WTC11 (cell line): ENCODE data around the gene BCL2L11. TPM values are rescaled to one million over a fixed set of nuclear protein-coding genes. Genes with fewer than 3 reads are reported as not detected.

Experiments used
- ATAC-seq: fragments of 200-7000 bp; cut with Tn5 transposase; 2 replicates; pipeline ENCODE4 v1.10.0; 2021; ENCODE audit warnings: mild to moderate bottlenecking, moderate library complexity
- CTCF ChIA-PET: fragments of 300-600 bp; sonication (Branson Sonifier 250); formaldehyde crosslinking; loops from one replicate; lab custom pipeline; 2021; ENCODE audit warnings: antibody characterized with exemption; lab: Charles Lee
- POLR2A ChIA-PET: fragments of 350-600 bp; sonication (Branson Sonifier 250); formaldehyde crosslinking; loops from one replicate; lab custom pipeline; 2021; ENCODE audit warnings: antibody characterized with exemption; lab: Charles Lee
- DNase-seq: peaks from one replicate; pipeline ENCODE4 v3.0.0; 2021; ENCODE audit warnings: low spot score
- H3K27ac Mint-ChIP-seq: 2 replicates; pipeline ENCODE4 v1.8.0; 2021; ENCODE audit warnings: mixed read lengths
- H3K27me3 Mint-ChIP-seq: 2 replicates; pipeline ENCODE4 v1.8.0; 2021; ENCODE audit warnings: low read depth, mild to moderate bottlenecking, moderate library complexity, mixed read lengths
- H3K36me3 Mint-ChIP-seq: 2 replicates; pipeline ENCODE4 v1.8.0; 2021; ENCODE audit warnings: mixed read lengths
- H3K4me1 Mint-ChIP-seq: 2 replicates; pipeline ENCODE4 v1.8.0; 2022; ENCODE audit warnings: mixed read lengths
- H3K4me3 Mint-ChIP-seq: 2 replicates; pipeline ENCODE4 v1.8.0; 2021; ENCODE audit warnings: mild to moderate bottlenecking, moderate library complexity, mixed read lengths
- H3K9me3 Mint-ChIP-seq: 2 replicates; pipeline ENCODE4 v1.8.0; 2021; ENCODE audit warnings: mixed read lengths
- ATF1 ChIP-seq: sonication (generic); formaldehyde crosslinking; IDR thresholded peaks from 2 replicates; pipeline ENCODE4 v1.8.1; 2023; ENCODE audit warnings: mild to moderate bottlenecking, moderate library complexity, missing genetic modification reagents
- FOXJ3 ChIP-seq: sonication (generic); formaldehyde crosslinking; IDR thresholded peaks from 2 replicates; pipeline ENCODE4 v1.9.0; 2021; ENCODE audit warnings: missing genetic modification reagents, mild to moderate bottlenecking, borderline replicate concordance
- FOXP1 ChIP-seq: sonication (generic); formaldehyde crosslinking; IDR thresholded peaks from 2 replicates; pipeline ENCODE4 v1.8.0; 2022; ENCODE audit warnings: missing genetic modification reagents, mild to moderate bottlenecking, moderate library complexity, borderline replicate concordance
- GABPB1 ChIP-seq: sonication (generic); formaldehyde crosslinking; IDR thresholded peaks from 2 replicates; pipeline ENCODE4 v1.8.1; 2023; ENCODE audit warnings: mild to moderate bottlenecking, missing genetic modification reagents
- JAZF1 ChIP-seq: fragments of 250-450 bp; sonication (Bioruptor Pico); IDR thresholded peaks from 2 replicates; pipeline ENCODE4 v1.9.0; 2021; ENCODE audit warnings: moderate library complexity, mild to moderate bottlenecking, inconsistent platforms
- MYBL2 ChIP-seq: sonication (generic); formaldehyde crosslinking; IDR thresholded peaks from 2 replicates; pipeline ENCODE4 v1.8.1; 2023; ENCODE audit warnings: mild to moderate bottlenecking, moderate library complexity, missing genetic modification reagents
- NR2C2 ChIP-seq: sonication (generic); formaldehyde crosslinking; IDR thresholded peaks from 2 replicates; pipeline ENCODE4 v1.8.0; 2022; ENCODE audit warnings: mild to moderate bottlenecking, missing genetic modification reagents
- NR3C1 ChIP-seq: sonication (generic); formaldehyde crosslinking; conservative IDR thresholded peaks from 2 replicates; pipeline ENCODE4 v1.8.1; 2023; ENCODE audit warnings: low read depth, mild to moderate bottlenecking, missing genetic modification reagents
- OVOL2 ChIP-seq: fragments of 250-450 bp; sonication (Bioruptor Pico); IDR thresholded peaks from 2 replicates; pipeline ENCODE4 v1.9.0; 2021; ENCODE audit warnings: mild to moderate bottlenecking, borderline replicate concordance
- PRRX2 ChIP-seq: fragments of 250-450 bp; sonication (Bioruptor Pico); IDR thresholded peaks from 2 replicates; pipeline ENCODE4 v1.8.0; 2021; ENCODE audit warnings: mild to moderate bottlenecking
- SMAD4 ChIP-seq: sonication (generic); formaldehyde crosslinking; IDR thresholded peaks from 2 replicates; pipeline ENCODE4 v1.8.0; 2022; ENCODE audit warnings: mild to moderate bottlenecking, missing genetic modification reagents
- TCF7 ChIP-seq: sonication (generic); formaldehyde crosslinking; IDR thresholded peaks from 2 replicates; pipeline ENCODE4 v1.8.0; 2022; ENCODE audit warnings: mild to moderate bottlenecking, low read depth, missing genetic modification reagents, moderate library complexity
- ZNF671 ChIP-seq: fragments of 250-450 bp; sonication (Bioruptor Pico); IDR thresholded peaks from 2 replicates; pipeline ENCODE4 v1.8.0; 2021; ENCODE audit warnings: mild to moderate bottlenecking
- total RNA-seq: library from RNA; stranded (reverse); gene quantifications from 3 replicates; pipeline ENCODE4 v1.2.3, GENCODE V29; 2021
- TF ChIP-seq, protein P1 (sequence below): fragments of 250-450 bp; sonication (Bioruptor Pico); IDR thresholded peaks from 2 replicates; pipeline ENCODE4 v1.9.0; 2021; ENCODE audit warnings: mild to moderate bottlenecking
- TF ChIP-seq, protein P2 (sequence below): sonication (generic); formaldehyde crosslinking; conservative IDR thresholded peaks from 2 replicates; pipeline ENCODE4 v1.8.1; 2023; ENCODE audit warnings: mild to moderate bottlenecking, low read depth, missing genetic modification reagents, moderate library complexity
- TF ChIP-seq, protein P3 (sequence below): fragments of 250-450 bp; sonication (Bioruptor Pico); IDR thresholded peaks from 2 replicates; pipeline ENCODE4 v1.9.0; 2021; ENCODE audit warnings: mild to moderate bottlenecking, borderline replicate concordance
- TF ChIP-seq, protein P4 (sequence below): sonication (generic); formaldehyde crosslinking; IDR thresholded peaks from 2 replicates; pipeline ENCODE4 v1.8.1; 2022; ENCODE audit warnings: mild to moderate bottlenecking, missing genetic modification reagents, moderate library complexity, borderline replicate concordance
- TF ChIP-seq, protein P5 (sequence below): sonication (generic); formaldehyde crosslinking; IDR thresholded peaks from 2 replicates; pipeline ENCODE4 v1.8.0; 2022; ENCODE audit warnings: mild to moderate bottlenecking, missing genetic modification reagents
- TF ChIP-seq, protein P6 (sequence below): sonication (generic); formaldehyde crosslinking; IDR thresholded peaks from 2 replicates; pipeline ENCODE4 v1.8.1; 2023; ENCODE audit warnings: mild to moderate bottlenecking, missing genetic modification reagents, moderate library complexity
- TF ChIP-seq, protein P7 (sequence below): fragments of 200-600 bp; IDR thresholded peaks from 2 replicates; pipeline ENCODE4 v1.8.0; 2022; ENCODE audit warnings: antibody characterized with exemption

The BCL2L11 gene
- total RNA-seq, 1 experiment from 2014 or later = 19.3 TPM

DNA sequence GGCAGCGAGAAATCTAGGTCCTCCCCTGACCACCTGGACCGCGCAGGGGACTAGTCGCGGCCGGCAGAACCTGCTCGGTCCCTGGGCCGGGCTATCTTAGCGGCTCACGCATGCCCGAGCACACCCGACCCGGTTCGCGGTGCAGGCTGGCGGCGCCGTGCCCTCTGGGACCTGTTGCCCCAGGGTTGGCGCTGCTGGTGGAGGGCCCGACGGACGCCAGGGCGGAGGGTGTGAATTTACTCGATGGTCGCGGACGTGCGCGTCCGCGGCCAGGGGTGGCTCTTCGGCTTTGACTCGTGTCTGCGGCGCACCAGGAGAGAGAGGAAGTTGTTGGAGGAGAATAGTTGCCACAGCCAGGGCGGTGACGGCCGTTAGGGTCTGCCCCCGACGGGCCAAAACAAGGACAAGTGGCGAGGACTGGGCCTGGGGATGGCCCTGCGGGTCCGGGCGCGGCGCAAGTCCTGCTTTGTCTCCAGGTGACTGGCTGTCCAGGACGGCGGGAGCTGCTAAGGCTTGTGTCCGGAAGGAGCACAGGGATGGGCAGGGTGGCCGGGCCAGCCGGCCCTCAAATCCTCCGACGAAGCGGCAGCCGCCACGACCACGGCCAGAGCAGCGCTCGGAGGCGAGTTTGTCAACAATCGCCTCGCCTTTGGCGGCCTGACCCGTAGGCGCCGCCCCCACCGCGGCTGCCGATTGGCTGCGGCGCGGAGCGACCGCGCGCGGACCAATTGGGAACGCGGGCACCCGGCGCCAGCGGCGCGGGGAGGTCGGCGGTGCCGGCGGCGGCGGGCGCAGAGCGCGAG lies 1.3 kb downstream of the BCL2L11 start (continued):
- TF ChIP-seq, protein P1, sequence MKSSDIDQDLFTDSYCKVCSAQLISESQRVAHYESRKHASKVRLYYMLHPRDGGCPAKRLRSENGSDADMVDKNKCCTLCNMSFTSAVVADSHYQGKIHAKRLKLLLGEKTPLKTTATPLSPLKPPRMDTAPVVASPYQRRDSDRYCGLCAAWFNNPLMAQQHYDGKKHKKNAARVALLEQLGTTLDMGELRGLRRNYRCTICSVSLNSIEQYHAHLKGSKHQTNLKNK = no peak
- TF ChIP-seq NR3C1 (CRISPR knock-in tag) (no peak), OVOL2 (no peak), TCF7 (no peak)
- TF ChIP-seq, protein P2, sequence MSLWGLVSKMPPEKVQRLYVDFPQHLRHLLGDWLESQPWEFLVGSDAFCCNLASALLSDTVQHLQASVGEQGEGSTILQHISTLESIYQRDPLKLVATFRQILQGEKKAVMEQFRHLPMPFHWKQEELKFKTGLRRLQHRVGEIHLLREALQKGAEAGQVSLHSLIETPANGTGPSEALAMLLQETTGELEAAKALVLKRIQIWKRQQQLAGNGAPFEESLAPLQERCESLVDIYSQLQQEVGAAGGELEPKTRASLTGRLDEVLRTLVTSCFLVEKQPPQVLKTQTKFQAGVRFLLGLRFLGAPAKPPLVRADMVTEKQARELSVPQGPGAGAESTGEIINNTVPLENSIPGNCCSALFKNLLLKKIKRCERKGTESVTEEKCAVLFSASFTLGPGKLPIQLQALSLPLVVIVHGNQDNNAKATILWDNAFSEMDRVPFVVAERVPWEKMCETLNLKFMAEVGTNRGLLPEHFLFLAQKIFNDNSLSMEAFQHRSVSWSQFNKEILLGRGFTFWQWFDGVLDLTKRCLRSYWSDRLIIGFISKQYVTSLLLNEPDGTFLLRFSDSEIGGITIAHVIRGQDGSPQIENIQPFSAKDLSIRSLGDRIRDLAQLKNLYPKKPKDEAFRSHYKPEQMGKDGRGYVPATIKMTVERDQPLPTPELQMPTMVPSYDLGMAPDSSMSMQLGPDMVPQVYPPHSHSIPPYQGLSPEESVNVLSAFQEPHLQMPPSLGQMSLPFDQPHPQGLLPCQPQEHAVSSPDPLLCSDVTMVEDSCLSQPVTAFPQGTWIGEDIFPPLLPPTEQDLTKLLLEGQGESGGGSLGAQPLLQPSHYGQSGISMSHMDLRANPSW = no peak
- TF ChIP-seq, protein P3, sequence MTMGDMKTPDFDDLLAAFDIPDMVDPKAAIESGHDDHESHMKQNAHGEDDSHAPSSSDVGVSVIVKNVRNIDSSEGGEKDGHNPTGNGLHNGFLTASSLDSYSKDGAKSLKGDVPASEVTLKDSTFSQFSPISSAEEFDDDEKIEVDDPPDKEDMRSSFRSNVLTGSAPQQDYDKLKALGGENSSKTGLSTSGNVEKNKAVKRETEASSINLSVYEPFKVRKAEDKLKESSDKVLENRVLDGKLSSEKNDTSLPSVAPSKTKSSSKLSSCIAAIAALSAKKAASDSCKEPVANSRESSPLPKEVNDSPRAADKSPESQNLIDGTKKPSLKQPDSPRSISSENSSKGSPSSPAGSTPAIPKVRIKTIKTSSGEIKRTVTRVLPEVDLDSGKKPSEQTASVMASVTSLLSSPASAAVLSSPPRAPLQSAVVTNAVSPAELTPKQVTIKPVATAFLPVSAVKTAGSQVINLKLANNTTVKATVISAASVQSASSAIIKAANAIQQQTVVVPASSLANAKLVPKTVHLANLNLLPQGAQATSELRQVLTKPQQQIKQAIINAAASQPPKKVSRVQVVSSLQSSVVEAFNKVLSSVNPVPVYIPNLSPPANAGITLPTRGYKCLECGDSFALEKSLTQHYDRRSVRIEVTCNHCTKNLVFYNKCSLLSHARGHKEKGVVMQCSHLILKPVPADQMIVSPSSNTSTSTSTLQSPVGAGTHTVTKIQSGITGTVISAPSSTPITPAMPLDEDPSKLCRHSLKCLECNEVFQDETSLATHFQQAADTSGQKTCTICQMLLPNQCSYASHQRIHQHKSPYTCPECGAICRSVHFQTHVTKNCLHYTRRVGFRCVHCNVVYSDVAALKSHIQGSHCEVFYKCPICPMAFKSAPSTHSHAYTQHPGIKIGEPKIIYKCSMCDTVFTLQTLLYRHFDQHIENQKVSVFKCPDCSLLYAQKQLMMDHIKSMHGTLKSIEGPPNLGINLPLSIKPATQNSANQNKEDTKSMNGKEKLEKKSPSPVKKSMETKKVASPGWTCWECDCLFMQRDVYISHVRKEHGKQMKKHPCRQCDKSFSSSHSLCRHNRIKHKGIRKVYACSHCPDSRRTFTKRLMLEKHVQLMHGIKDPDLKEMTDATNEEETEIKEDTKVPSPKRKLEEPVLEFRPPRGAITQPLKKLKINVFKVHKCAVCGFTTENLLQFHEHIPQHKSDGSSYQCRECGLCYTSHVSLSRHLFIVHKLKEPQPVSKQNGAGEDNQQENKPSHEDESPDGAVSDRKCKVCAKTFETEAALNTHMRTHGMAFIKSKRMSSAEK = no peak
- TF ChIP-seq, protein P4, sequence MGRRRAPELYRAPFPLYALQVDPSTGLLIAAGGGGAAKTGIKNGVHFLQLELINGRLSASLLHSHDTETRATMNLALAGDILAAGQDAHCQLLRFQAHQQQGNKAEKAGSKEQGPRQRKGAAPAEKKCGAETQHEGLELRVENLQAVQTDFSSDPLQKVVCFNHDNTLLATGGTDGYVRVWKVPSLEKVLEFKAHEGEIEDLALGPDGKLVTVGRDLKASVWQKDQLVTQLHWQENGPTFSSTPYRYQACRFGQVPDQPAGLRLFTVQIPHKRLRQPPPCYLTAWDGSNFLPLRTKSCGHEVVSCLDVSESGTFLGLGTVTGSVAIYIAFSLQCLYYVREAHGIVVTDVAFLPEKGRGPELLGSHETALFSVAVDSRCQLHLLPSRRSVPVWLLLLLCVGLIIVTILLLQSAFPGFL (CRISPR knock-in tag) = no peak
- TF ChIP-seq, all 79 proteins: peak for 11

DNA sequence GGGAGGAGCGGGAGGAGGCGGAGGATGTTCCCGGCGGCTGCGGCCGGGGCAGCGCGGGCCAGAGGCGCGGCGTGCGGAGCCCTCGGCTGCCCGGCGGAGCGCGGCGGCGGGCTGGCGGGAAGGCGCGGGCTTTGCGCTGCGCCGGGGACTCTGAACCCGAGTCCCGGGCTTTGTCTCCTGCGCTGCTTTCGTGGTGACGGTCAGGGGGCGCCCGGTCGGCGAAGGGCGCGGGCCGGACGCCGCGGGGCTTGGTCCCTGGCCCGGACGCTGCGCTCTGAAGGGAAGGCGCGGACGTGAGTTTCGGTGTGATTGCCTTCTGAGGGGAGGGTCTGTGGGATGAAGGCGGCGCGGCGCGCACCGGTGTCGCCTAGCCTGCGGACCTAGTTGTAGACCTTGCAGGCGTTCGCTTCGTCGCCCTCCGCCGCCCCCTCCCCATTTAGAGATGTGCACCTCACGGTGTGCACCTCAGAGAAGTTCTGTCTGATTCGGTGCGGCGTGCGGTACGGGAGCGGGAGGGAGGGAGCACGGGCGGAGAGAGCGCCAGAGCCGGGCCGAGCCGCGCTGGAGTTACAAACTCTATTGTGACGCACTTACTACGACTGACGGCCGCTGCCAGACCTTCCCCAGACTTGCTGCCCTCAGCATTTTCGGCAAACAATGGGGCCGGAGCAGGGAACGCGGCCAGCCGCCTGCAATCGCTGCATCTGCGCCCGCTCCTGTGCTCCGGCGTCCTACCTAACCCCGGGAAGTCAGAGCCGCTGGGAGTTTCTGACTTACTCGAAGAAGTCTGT lies 2.1 kb downstream of the BCL2L11 start:
- peak; percentile 14 for ATAC-seq
- Mint-ChIP-seq H3K4me3 (peak overlapping the region; percentile 84), H3K4me1 (peaks cover 28% of the 10 kb centered on the region), H3K27ac (peak overlapping the region; percentile 84), H3K9me3 (no peaks in the 10 kb centered on the region), H3K36me3 (peaks cover 38% of the 10 kb centered on the region), H3K27me3 (peaks cover 38% of the 10 kb centered on the region)
- DNase-seq = peak; percentile 83
- ChIA-PET CTCF (no interaction called here), POLR2A (no interaction called here)
- TF ChIP-seq ATF1 (no peak), MYBL2 (CRISPR knock-in tag) (peak; percentile 50; the same call in 1 of the 2 replicates), PRRX2 (CRISPR knock-in tag) (no peak), ZNF671 (no peak), GABPB1 (no peak), FOXP1 (peak; percentile 18; the same call in 1 of the 2 replicates), NR2C2 (CRISPR knock-in tag) (no peak), FOXJ3 (CRISPR knock-in tag) (no peak), SMAD4 (no peak), JAZF1 (CRISPR knock-in tag) (no peak)
- TF ChIP-seq, protein P5, sequence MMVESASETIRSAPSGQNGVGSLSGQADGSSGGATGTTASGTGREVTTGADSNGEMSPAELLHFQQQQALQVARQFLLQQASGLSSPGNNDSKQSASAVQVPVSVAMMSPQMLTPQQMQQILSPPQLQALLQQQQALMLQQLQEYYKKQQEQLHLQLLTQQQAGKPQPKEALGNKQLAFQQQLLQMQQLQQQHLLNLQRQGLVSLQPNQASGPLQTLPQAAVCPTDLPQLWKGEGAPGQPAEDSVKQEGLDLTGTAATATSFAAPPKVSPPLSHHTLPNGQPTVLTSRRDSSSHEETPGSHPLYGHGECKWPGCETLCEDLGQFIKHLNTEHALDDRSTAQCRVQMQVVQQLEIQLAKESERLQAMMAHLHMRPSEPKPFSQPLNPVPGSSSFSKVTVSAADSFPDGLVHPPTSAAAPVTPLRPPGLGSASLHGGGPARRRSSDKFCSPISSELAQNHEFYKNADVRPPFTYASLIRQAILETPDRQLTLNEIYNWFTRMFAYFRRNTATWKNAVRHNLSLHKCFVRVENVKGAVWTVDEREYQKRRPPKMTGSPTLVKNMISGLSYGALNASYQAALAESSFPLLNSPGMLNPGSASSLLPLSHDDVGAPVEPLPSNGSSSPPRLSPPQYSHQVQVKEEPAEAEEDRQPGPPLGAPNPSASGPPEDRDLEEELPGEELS (CRISPR knock-in tag) = peak; percentile 38; the same call in 1 of the 2 replicates
- TF ChIP-seq, protein P6, sequence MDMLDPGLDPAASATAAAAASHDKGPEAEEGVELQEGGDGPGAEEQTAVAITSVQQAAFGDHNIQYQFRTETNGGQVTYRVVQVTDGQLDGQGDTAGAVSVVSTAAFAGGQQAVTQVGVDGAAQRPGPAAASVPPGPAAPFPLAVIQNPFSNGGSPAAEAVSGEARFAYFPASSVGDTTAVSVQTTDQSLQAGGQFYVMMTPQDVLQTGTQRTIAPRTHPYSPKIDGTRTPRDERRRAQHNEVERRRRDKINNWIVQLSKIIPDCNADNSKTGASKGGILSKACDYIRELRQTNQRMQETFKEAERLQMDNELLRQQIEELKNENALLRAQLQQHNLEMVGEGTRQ (CRISPR knock-in tag) = 0 out of 2 replicates have a peak, but pooled peaks have one; percentile 13
- TF ChIP-seq, protein P7, sequence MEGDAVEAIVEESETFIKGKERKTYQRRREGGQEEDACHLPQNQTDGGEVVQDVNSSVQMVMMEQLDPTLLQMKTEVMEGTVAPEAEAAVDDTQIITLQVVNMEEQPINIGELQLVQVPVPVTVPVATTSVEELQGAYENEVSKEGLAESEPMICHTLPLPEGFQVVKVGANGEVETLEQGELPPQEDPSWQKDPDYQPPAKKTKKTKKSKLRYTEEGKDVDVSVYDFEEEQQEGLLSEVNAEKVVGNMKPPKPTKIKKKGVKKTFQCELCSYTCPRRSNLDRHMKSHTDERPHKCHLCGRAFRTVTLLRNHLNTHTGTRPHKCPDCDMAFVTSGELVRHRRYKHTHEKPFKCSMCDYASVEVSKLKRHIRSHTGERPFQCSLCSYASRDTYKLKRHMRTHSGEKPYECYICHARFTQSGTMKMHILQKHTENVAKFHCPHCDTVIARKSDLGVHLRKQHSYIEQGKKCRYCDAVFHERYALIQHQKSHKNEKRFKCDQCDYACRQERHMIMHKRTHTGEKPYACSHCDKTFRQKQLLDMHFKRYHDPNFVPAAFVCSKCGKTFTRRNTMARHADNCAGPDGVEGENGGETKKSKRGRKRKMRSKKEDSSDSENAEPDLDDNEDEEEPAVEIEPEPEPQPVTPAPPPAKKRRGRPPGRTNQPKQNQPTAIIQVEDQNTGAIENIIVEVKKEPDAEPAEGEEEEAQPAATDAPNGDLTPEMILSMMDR = no peak
